Mesenchymal stem cell (in vitro differentiated cells and primary cell): ENCODE data around the gene COX4I1.
A peak's percentile ranks its signal among the peaks of the same experiment; 100 is the strongest.

ENCODE experiments used
- DNase-seq: peaks from one replicate; pipeline ENCODE4 v3.0.0-alpha.2; 2013
- H2AFZ ChIP-seq: one replicate; pipeline ENCODE4 v1.6.1; 2013; ENCODE audit warnings: low read depth, mild to moderate bottlenecking, control low read depth, inconsistent platforms, low read length, moderate library complexity
- H2AK5ac ChIP-seq: 2 replicates; pipeline ENCODE4 v1.6.1; 2013; ENCODE audit warnings: low read length, moderate library complexity, mild to moderate bottlenecking, inconsistent platforms; ENCODE audit not compliant: severe bottlenecking
- H2BK120ac ChIP-seq: one replicate; pipeline ENCODE4 v1.6.1; 2013; ENCODE audit warnings: low read depth, mild to moderate bottlenecking, inconsistent platforms, low read length, moderate library complexity
- H2BK12ac ChIP-seq, 2 experiments: one replicate each; pipeline ENCODE4 v1.6.1; 2013; ENCODE audit warnings: inconsistent platforms in 2 of 2, low read length in 2 of 2, mild to moderate bottlenecking in 2 of 2, moderate library complexity in 2 of 2, control low read depth in 1 of 2
- H2BK15ac ChIP-seq: one replicate; pipeline ENCODE4 v1.6.1; 2013; ENCODE audit warnings: mild to moderate bottlenecking, low read depth, inconsistent platforms; ENCODE audit not compliant: poor library complexity, severe bottlenecking
- H2BK5ac ChIP-seq: 2 replicates; pipeline ENCODE4 v1.6.1; 2013; ENCODE audit warnings: low read depth, mild to moderate bottlenecking, low read length, control low read depth, inconsistent platforms; ENCODE audit not compliant: poor library complexity, severe bottlenecking
- H3K14ac ChIP-seq, 2 experiments: one replicate each; pipeline ENCODE4 v1.6.1; 2013; ENCODE audit warnings: inconsistent platforms in 2 of 2, low read length in 2 of 2, control low read depth in 1 of 2, mild to moderate bottlenecking in 1 of 2, moderate library complexity in 1 of 2
- H3K18ac ChIP-seq, 2 experiments: one replicate each; pipeline ENCODE4 v1.6.1; 2013; ENCODE audit warnings: inconsistent platforms in 2 of 2, low read length in 2 of 2, control low read depth in 1 of 2, low read depth in 1 of 2, mild to moderate bottlenecking in 1 of 2
- H3K23ac ChIP-seq, 2 experiments: one replicate each; pipeline ENCODE4 v1.6.1; 2013; ENCODE audit warnings: inconsistent platforms in 2 of 2, low read length in 2 of 2, mild to moderate bottlenecking in 2 of 2, moderate library complexity in 2 of 2, control low read depth in 1 of 2
- H3K27ac ChIP-seq: 2 replicates; pipeline ENCODE4 v1.5.1; 2013; ENCODE audit warnings: mild to moderate bottlenecking, moderate library complexity, low read length, control low read depth, inconsistent platforms; ENCODE audit not compliant: poor library complexity, severe bottlenecking
- H3K27me3 ChIP-seq, 2 experiments: 2 replicates each; pipeline versions ENCODE4 v1.6.1 to v1.7.0; 2013; ENCODE audit warnings: low read length in 2 of 2, mild to moderate bottlenecking in 2 of 2, moderate library complexity in 2 of 2, control low read depth in 1 of 2, inconsistent platforms in 1 of 2; ENCODE audit not compliant: control insufficient read depth in 1 of 2, insufficient read depth in 1 of 2
- H3K36me3 ChIP-seq, 2 experiments: 2 replicates each; pipeline versions ENCODE4 v1.6.1 to v1.7.0; 2013; ENCODE audit warnings: low read length in 2 of 2, control low read depth in 1 of 2, inconsistent platforms in 1 of 2, low read depth in 1 of 2, mild to moderate bottlenecking in 1 of 2; ENCODE audit not compliant: insufficient read depth in 2 of 2, control insufficient read depth in 1 of 2
- H3K4ac ChIP-seq, 2 experiments: one replicate each; pipeline ENCODE4 v1.6.1; 2013; ENCODE audit warnings: inconsistent platforms in 2 of 2, low read length in 2 of 2, mild to moderate bottlenecking in 2 of 2, moderate library complexity in 2 of 2, control low read depth in 1 of 2, low read depth in 1 of 2
- H3K4me1 ChIP-seq: 2 replicates; pipeline ENCODE4 v1.6.1; 2013; ENCODE audit warnings: low read depth, low read length, control low read depth; ENCODE audit not compliant: control insufficient read depth, insufficient read depth
- H3K4me2 ChIP-seq: 2 replicates; pipeline ENCODE4 v1.6.1; 2013; ENCODE audit warnings: low read length, mild to moderate bottlenecking, inconsistent platforms; ENCODE audit not compliant: poor library complexity, severe bottlenecking
- H3K4me3 ChIP-seq, 2 experiments: 2 replicates each; pipeline versions ENCODE4 v1.5.1 to v1.7.0; 2013; ENCODE audit warnings: low read length in 2 of 2, mild to moderate bottlenecking in 2 of 2, control low read depth in 1 of 2, low read depth in 1 of 2; ENCODE audit not compliant: insufficient read depth in 1 of 2
- H3K79me1 ChIP-seq: replicated peaks from 2 replicates; pipeline ENCODE4 v1.6.1; 2013; ENCODE audit warnings: mild to moderate bottlenecking, control low read depth, low read length, inconsistent platforms; ENCODE audit not compliant: poor library complexity, severe bottlenecking
- H3K9ac ChIP-seq: 2 replicates; pipeline ENCODE4 v1.7.0; 2013; ENCODE audit warnings: mild to moderate bottlenecking, low read length, moderate library complexity
- H3K9me3 ChIP-seq: 2 replicates; pipeline ENCODE4 v1.7.0; 2013; ENCODE audit warnings: mild to moderate bottlenecking, low read length; ENCODE audit not compliant: control insufficient read depth
- H4K8ac ChIP-seq: one replicate; pipeline ENCODE4 v1.6.1; 2013; ENCODE audit warnings: inconsistent platforms, mild to moderate bottlenecking, low read length, moderate library complexity
- H4K91ac ChIP-seq: one replicate; pipeline ENCODE4 v1.6.1; 2013; ENCODE audit warnings: mild to moderate bottlenecking, low read length, inconsistent platforms
- WGBS: methylation state at CpG from one replicate; pipeline ENCODE4 v1.1.7; 2013; ENCODE audit warnings: mixed read lengths; 5-methylcytosine and 5-hydroxymethylcytosine counted together

The COX4I1 gene

DNA sequence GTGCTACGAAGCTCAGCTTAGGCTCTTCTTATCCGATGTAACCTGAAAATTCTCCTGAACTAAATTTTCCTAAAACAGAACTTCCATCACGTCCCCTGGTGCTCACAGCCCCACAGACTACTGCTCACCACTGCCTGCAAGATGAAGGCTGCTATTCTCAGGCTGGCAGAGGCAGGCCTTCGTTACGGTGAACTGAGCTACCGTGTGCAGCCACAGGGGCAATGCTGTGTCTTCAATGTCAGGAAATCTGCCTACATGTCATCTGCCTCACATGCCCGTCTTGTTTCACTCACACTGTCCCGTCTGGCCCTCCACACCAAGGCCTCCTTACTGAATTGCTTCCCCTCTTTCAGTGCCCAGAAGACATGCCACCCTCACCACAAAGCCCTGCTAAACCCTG lies 16.1 kb upstream of the COX4I1 start:
- H2BK5ac ChIP-seq, result no peak overlapping the region
- no peaks in the 10 kb centered on the region for H3K9me3 ChIP-seq
- no peak overlapping the region for H3K14ac ChIP-seq
- H3K18ac ChIP-seq, result no peak overlapping the region
- H2AFZ ChIP-seq, result no peak overlapping the region
- WGBS, result 96% methylated on average over 8 of the region's 8 CpGs
- H3K4ac ChIP-seq, result no peak overlapping the region
- DNase-seq, result no peak
- no peak overlapping the region for H4K8ac ChIP-seq
- H3K4me3 ChIP-seq, result no peak overlapping the region
- H3K4me1 ChIP-seq, result peaks cover 1% of the 10 kb centered on the region
- H3K23ac ChIP-seq, result peak overlapping the region in 1 of 2 experiments; percentile 41
- H2BK15ac ChIP-seq, result no peak overlapping the region
- no peak overlapping the region for H2BK12ac ChIP-seq
- no peak overlapping the region for H3K9ac ChIP-seq
- H3K27ac ChIP-seq, result no peak overlapping the region
- no peak overlapping the region for H4K91ac ChIP-seq
- no peak overlapping the region for H2BK120ac ChIP-seq
- H3K27me3 ChIP-seq, result no peaks in the 10 kb centered on the region
- no peak overlapping the region for H2AK5ac ChIP-seq
- H3K36me3 ChIP-seq, result peaks cover 69 to 73% of the 10 kb centered on the region in 2 experiments
- peaks cover 63% of the 10 kb centered on the region for H3K79me1 ChIP-seq
- no peak overlapping the region for H3K4me2 ChIP-seq

DNA sequence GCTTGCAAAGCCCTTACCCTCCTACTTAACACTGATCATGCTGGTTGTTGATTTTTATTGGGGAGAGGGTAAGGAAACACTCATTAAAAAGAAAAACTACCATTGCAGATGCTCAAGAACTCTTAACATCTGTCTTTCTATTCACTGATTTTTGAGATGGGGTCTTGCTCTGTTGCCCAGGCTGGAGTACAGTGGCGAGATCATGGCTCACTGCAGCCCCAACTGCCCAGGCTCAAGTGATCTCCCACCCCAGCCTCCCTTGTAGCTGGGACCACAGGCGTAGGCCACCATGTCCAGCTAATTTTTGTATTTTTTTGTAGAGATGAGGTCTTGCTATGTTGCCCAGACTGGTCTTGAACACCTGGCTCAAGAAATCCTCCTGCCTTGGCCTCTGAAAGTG lies 14.7 kb upstream of the COX4I1 start:
- H3K27me3 ChIP-seq, result no peaks in the 10 kb centered on the region
- DNase-seq, result no peak
- no peak overlapping the region for H3K27ac ChIP-seq
- H3K36me3 ChIP-seq, result peaks cover 62 to 68% of the 10 kb centered on the region in 2 experiments
- no peak overlapping the region for H2BK12ac ChIP-seq
- no peak overlapping the region for H2AK5ac ChIP-seq
- no peak overlapping the region for H3K23ac ChIP-seq
- no peak overlapping the region for H2BK120ac ChIP-seq
- H3K9me3 ChIP-seq, result no peaks in the 10 kb centered on the region
- H3K18ac ChIP-seq, result no peak overlapping the region
- WGBS, result 86% methylated on average over 1 of the region's 2 CpGs
- H3K4me3 ChIP-seq, result no peak overlapping the region
- no peak overlapping the region for H3K9ac ChIP-seq
- peaks cover 1% of the 10 kb centered on the region for H3K4me1 ChIP-seq
- no peak overlapping the region for H3K14ac ChIP-seq
- peaks cover 62% of the 10 kb centered on the region for H3K79me1 ChIP-seq
- no peak overlapping the region for H2AFZ ChIP-seq
- no peak overlapping the region for H3K4me2 ChIP-seq
- no peak overlapping the region for H4K8ac ChIP-seq
- no peak overlapping the region for H4K91ac ChIP-seq
- no peak overlapping the region for H2BK15ac ChIP-seq
- H3K4ac ChIP-seq, result no peak overlapping the region
- no peak overlapping the region for H2BK5ac ChIP-seq

DNA sequence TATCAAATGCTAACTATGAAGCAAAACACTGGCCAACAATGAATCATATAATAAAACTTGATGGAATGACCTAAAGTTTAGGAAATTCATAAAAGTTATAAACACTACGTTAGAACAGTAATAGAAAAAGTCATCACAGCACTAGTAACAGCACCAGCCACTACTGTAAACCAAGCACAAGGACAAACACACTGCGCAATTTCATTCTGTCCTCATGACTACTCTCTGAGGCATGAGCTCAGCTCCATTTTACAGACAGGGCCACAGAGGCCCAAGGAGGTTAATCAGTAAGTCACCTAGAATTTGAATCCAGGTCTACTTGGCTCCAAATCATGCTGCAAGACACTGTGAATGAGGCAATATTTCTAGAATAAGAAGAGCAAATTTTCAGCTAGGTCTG lies 13.6 kb upstream of the COX4I1 start:
- Histone ChIP-seq H3K4me3 (no peak overlapping the region), H2BK12ac (no peak overlapping the region), H3K4ac (no peak overlapping the region), H4K8ac (no peak overlapping the region), H3K4me2 (no peak overlapping the region), H2BK120ac (no peak overlapping the region), H3K23ac (no peak overlapping the region), H3K27ac (no peak overlapping the region), H3K79me1 (peaks cover 61% of the 10 kb centered on the region), H2AFZ (no peak overlapping the region), H3K36me3 (peaks cover 51 to 56% of the 10 kb centered on the region in 2 experiments), H3K14ac (no peak overlapping the region), H2AK5ac (no peak overlapping the region), H3K27me3 (no peaks in the 10 kb centered on the region), H3K18ac (no peak overlapping the region), H3K9me3 (no peaks in the 10 kb centered on the region), H3K4me1 (peaks cover 1% of the 10 kb centered on the region), H2BK5ac (no peak overlapping the region), H4K91ac (no peak overlapping the region), H2BK15ac (no peak overlapping the region), H3K9ac (no peak overlapping the region)
- DNase-seq, result no peak
- 100% methylated on average over 2 of the region's 2 CpGs for WGBS

GRCh38 chr16:85788819-85789218 lies 10.7 kb upstream of the COX4I1 start:
- Histone ChIP-seq H3K27ac (no peak overlapping the region), H3K4me1 (peaks cover 1% of the 10 kb centered on the region), H4K8ac (no peak overlapping the region), H2BK12ac (no peak overlapping the region), H2BK120ac (no peak overlapping the region), H2BK15ac (no peak overlapping the region), H3K23ac (no peak overlapping the region), H2AFZ (no peak overlapping the region), H3K4me3 (no peak overlapping the region), H3K4ac (no peak overlapping the region), H3K14ac (no peak overlapping the region), H3K27me3 (no peaks in the 10 kb centered on the region), H2BK5ac (no peak overlapping the region), H3K18ac (no peak overlapping the region), H3K9me3 (no peaks in the 10 kb centered on the region), H3K36me3 (peaks cover 51 to 69% of the 10 kb centered on the region in 2 experiments), H2AK5ac (no peak overlapping the region), H3K9ac (no peak overlapping the region), H3K4me2 (no peak overlapping the region), H3K79me1 (peaks cover 57% of the 10 kb centered on the region), H4K91ac (no peak overlapping the region)
- DNase-seq, result no peak
- 99% methylated on average over 10 of the region's 11 CpGs for WGBS
